Vagina (tissue), 2 donors: ENCODE data around the gene FXYD3.

Experiments used
- POLR2A ChIP-seq, 2 donors: fragments of 450-650 bp; IDR thresholded peaks; one replicate each; pipeline ENCODE4 v1.6.1; 2017; ENCODE audit warnings: antibody characterized with exemption in 2 of 2, mild to moderate bottlenecking in 2 of 2, moderate library complexity in 2 of 2
- POLR2AphosphoS5 ChIP-seq, 2 donors: sonication (generic); formaldehyde crosslinking; IDR thresholded peaks; one replicate each; pipeline ENCODE4 v1.9.0; 2017; ENCODE audit warnings: antibody characterized with exemption in 2 of 2, mild to moderate bottlenecking in 2 of 2, low read depth in 1 of 2; ENCODE audit not compliant: insufficient read depth in 1 of 2
- TF ChIP-seq, protein P1 (sequence below), 3 experiments: fragments of 450-650 bp in 2 of 3; fragments of 200-600 bp in 1 of 3; sonication (generic) in 1 of 3; IDR thresholded peaks; one replicate each; pipeline ENCODE4 v1.5.1; 2017 to 2019; ENCODE audit warnings: antibody characterized with exemption in 3 of 3, mild to moderate bottlenecking in 2 of 3, moderate library complexity in 2 of 3

DNA sequence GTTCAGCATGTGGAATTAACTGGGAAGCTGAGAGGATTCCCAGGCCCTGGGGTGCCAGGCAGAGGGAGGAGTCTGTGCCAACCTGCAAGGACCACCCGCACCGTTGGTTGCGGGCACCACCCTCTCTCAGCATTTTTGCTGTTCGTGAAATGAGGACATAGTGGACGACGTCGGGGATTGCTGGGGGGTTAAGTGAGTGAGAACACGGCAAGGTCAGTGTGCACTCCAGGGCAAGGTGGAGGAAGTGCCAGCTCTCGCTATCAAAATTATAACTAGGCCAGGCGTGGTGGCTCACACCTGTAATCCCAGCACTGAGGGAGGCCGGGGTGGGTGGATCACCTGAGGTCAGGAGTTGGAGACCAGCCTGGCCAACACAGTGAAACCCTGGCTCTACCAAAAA, 2.2 kb downstream of the FXYD3 start:
- TF ChIP-seq POLR2AphosphoS5 (IDR thresholded peaks at IDR 0.05; ENCODE audit: insufficient read depth in 1 of 2, low read depth in 1 of 2) (no peak), POLR2A (IDR thresholded peaks at IDR 0.05) (no peak)
- TF ChIP-seq, protein P1, sequence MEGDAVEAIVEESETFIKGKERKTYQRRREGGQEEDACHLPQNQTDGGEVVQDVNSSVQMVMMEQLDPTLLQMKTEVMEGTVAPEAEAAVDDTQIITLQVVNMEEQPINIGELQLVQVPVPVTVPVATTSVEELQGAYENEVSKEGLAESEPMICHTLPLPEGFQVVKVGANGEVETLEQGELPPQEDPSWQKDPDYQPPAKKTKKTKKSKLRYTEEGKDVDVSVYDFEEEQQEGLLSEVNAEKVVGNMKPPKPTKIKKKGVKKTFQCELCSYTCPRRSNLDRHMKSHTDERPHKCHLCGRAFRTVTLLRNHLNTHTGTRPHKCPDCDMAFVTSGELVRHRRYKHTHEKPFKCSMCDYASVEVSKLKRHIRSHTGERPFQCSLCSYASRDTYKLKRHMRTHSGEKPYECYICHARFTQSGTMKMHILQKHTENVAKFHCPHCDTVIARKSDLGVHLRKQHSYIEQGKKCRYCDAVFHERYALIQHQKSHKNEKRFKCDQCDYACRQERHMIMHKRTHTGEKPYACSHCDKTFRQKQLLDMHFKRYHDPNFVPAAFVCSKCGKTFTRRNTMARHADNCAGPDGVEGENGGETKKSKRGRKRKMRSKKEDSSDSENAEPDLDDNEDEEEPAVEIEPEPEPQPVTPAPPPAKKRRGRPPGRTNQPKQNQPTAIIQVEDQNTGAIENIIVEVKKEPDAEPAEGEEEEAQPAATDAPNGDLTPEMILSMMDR (IDR thresholded peaks at IDR 0.05): no peak
